ENCODE data around the gene ATG16L2.
"Not testable (repeated sequence)": the region's sequence is repeated elsewhere in the genome, so short reads cannot be mapped to it uniquely, and the experiment has no call there.

Gene ATG16L2

GRCh38 chr11:72851726-72852125, 37.5 kb downstream of the ATG16L2 start:
- no peak overlapping the region for H3K4me3 ChIP-seq (ENCODE audit: low read length)
- H3K4me2 ChIP-seq (ENCODE audit: low read length), result no peak overlapping the region
- H3K27ac ChIP-seq (ENCODE audit: low read depth, low read length), result no peak overlapping the region
- TF ChIP-seq, protein P1, sequence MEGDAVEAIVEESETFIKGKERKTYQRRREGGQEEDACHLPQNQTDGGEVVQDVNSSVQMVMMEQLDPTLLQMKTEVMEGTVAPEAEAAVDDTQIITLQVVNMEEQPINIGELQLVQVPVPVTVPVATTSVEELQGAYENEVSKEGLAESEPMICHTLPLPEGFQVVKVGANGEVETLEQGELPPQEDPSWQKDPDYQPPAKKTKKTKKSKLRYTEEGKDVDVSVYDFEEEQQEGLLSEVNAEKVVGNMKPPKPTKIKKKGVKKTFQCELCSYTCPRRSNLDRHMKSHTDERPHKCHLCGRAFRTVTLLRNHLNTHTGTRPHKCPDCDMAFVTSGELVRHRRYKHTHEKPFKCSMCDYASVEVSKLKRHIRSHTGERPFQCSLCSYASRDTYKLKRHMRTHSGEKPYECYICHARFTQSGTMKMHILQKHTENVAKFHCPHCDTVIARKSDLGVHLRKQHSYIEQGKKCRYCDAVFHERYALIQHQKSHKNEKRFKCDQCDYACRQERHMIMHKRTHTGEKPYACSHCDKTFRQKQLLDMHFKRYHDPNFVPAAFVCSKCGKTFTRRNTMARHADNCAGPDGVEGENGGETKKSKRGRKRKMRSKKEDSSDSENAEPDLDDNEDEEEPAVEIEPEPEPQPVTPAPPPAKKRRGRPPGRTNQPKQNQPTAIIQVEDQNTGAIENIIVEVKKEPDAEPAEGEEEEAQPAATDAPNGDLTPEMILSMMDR (IDR thresholded peaks at IDR 0.05; ENCODE audit: low read depth, low read length, poor library complexity, severe bottlenecking), result no peak
- no peak for TF ChIP-seq EZH2phosphoT487 (IDR thresholded peaks at IDR 0.05; ENCODE audit: borderline replicate concordance, low read length)
- H3K9me2 ChIP-seq (replicated peaks; ENCODE audit: control insufficient read depth, low read length), result no peaks in the 10 kb centered on the region
- H3F3A ChIP-seq (ENCODE audit: control insufficient read depth, insufficient read depth), result peaks cover 7% of the 10 kb centered on the region
- H3K4me1 ChIP-seq (ENCODE audit: control insufficient read depth, low read length), result no peaks in the 10 kb centered on the region; the same call in 1 of the 2 replicates
- no peaks in the 10 kb centered on the region for H3K27me3 ChIP-seq (ENCODE audit: control insufficient read depth, low read length)
- H3K79me2 ChIP-seq (ENCODE audit: control insufficient read depth, low read length), result peaks cover 17% of the 10 kb centered on the region
- no peaks in the 10 kb centered on the region for H3K9me3 ChIP-seq (ENCODE audit: control insufficient read depth, insufficient read depth, low read length)
- H3K36me3 ChIP-seq (ENCODE audit: control insufficient read depth, low read length), result peaks cover 54% of the 10 kb centered on the region
- H4K20me1 ChIP-seq (ENCODE audit: control insufficient read depth, insufficient read depth, low read depth, low read length), result no peaks in the 10 kb centered on the region

DNA sequence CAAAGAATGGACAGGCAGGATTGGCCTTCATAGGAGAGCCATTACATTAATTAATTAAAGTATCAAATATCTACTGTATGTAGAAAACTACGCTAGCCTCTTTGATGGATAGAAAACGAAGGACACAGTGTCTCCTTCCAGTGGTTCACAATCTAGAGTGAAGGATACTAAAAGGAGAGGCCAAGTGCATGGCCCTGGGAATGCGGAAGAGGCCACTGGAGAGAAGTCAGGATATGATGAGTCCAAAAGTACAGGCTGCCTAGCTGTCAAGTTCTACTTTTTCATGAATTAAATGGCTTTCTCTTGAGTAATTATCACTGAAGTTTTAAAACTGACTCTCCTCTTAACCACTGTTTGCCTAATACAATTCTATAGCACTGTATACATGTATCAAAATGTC, 41.9 kb downstream of the ATG16L2 start:
- Histone ChIP-seq H3K9me2 (replicated peaks; ENCODE audit: control insufficient read depth, low read length) (no peaks in the 10 kb centered on the region), H3K9me3 (ENCODE audit: control insufficient read depth, insufficient read depth, low read length) (no peaks in the 10 kb centered on the region), H3K4me3 (ENCODE audit: low read length) (no peak overlapping the region), H3K4me2 (ENCODE audit: low read length) (no peak overlapping the region), H3K27me3 (ENCODE audit: control insufficient read depth, low read length) (no peaks in the 10 kb centered on the region), H3K36me3 (ENCODE audit: control insufficient read depth, low read length) (peaks cover 60% of the 10 kb centered on the region), H3F3A (ENCODE audit: control insufficient read depth, insufficient read depth) (peaks cover 7% of the 10 kb centered on the region), H3K79me2 (ENCODE audit: control insufficient read depth, low read length) (peaks cover 17% of the 10 kb centered on the region), H3K27ac (ENCODE audit: low read depth, low read length) (no peak overlapping the region), H4K20me1 (ENCODE audit: control insufficient read depth, insufficient read depth, low read depth, low read length) (no peaks in the 10 kb centered on the region), H3K4me1 (ENCODE audit: control insufficient read depth, low read length) (no peaks in the 10 kb centered on the region; the same call in 1 of the 2 replicates)
- TF ChIP-seq EZH2phosphoT487 (IDR thresholded peaks at IDR 0.05; ENCODE audit: borderline replicate concordance, low read length), result no peak
- TF ChIP-seq, protein P1 (IDR thresholded peaks at IDR 0.05; ENCODE audit: low read depth, low read length, poor library complexity, severe bottlenecking), result no peak

DNA sequence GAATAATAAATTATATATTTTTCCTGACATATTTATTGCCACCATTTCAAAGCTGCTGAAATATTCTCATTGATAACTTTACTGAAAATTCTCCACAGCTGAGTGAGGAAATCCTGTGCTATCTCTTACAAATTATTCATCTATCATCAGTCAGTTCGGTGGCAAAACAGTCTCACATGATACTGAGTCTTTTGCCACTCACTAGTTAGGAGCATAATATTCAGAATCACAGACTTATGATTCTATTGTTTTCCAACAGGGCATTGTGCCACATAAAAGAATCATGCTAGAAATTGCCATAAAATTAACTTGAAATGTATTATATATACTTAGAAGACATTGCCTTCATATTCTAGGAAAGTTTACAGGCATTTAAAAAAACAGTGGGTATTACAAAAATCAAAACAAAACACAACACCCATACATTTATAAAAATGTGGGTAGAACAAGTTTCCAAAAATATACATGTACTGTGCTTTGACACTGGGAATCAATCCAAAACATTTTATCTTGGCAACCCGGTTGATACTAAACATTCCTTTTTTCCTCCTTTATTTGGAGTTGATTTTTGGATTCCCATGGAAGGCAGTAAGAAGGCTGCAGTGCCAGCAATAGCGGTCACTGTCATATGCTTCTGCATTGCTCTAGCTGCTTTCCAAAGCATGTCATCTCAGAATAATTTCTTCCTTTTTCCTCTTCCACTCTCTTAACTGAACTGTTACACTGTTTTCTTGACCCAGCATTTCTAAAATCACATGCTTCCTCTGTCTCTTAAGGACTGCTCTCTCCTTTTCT, 42.5 kb downstream of the ATG16L2 start:
- peaks cover 63% of the 10 kb centered on the region for H3K36me3 ChIP-seq (ENCODE audit: control insufficient read depth, low read length)
- H3K9me2 ChIP-seq (replicated peaks; ENCODE audit: control insufficient read depth, low read length), result no peaks in the 10 kb centered on the region
- H3K4me1 ChIP-seq (ENCODE audit: control insufficient read depth, low read length), result no peaks in the 10 kb centered on the region; the same call in 1 of the 2 replicates
- no peak overlapping the region for H3K4me3 ChIP-seq (ENCODE audit: low read length)
- H3K79me2 ChIP-seq (ENCODE audit: control insufficient read depth, low read length), result peaks cover 17% of the 10 kb centered on the region
- no peak overlapping the region for H3K27ac ChIP-seq (ENCODE audit: low read depth, low read length)
- H3F3A ChIP-seq (ENCODE audit: control insufficient read depth, insufficient read depth), result peaks cover 7% of the 10 kb centered on the region
- no peaks in the 10 kb centered on the region for H4K20me1 ChIP-seq (ENCODE audit: control insufficient read depth, insufficient read depth, low read depth, low read length)
- H3K9me3 ChIP-seq (ENCODE audit: control insufficient read depth, insufficient read depth, low read length), result no peaks in the 10 kb centered on the region
- H3K27me3 ChIP-seq (ENCODE audit: control insufficient read depth, low read length), result no peaks in the 10 kb centered on the region
- TF ChIP-seq, protein P1 (IDR thresholded peaks at IDR 0.05; ENCODE audit: low read depth, low read length, poor library complexity, severe bottlenecking), result no peak
- no peak for TF ChIP-seq EZH2phosphoT487 (IDR thresholded peaks at IDR 0.05; ENCODE audit: borderline replicate concordance, low read length)
- no peak overlapping the region for H3K4me2 ChIP-seq (ENCODE audit: low read length)

DNA sequence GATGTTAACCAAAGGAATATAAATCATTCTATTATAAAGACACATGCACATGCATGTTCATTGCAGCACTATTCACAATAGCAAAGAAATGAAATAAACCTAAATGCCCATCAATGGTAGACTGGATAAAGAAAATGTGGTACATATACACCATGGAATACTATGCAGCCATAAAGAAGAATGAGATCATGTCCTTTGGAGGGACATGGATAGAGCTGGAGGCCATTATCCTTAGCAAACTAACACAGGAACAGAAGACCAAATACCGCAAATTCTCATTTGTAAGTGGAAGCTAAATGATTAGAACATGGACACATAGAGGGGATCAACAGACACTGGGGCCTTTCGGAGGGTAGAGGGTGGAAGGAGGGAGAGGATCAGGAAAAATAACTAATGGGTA, 44.1 kb downstream of the ATG16L2 start:
- not testable (repeated sequence) for H3K9me3 ChIP-seq (ENCODE audit: control insufficient read depth, insufficient read depth, low read length); H3K4me2 ChIP-seq (ENCODE audit: low read length); H3K27ac ChIP-seq (ENCODE audit: low read depth, low read length); H3K4me3 ChIP-seq (ENCODE audit: low read length); H3K4me1 ChIP-seq (ENCODE audit: control insufficient read depth, low read length); H3K9me2 ChIP-seq (replicated peaks; ENCODE audit: control insufficient read depth, low read length); H3K27me3 ChIP-seq (ENCODE audit: control insufficient read depth, low read length); H4K20me1 ChIP-seq (ENCODE audit: control insufficient read depth, insufficient read depth, low read depth, low read length); H3F3A ChIP-seq (ENCODE audit: control insufficient read depth, insufficient read depth)
- Histone ChIP-seq H3K79me2 (ENCODE audit: control insufficient read depth, low read length) (peaks cover 11% of the 10 kb centered on the region), H3K36me3 (ENCODE audit: control insufficient read depth, low read length) (peaks cover 68% of the 10 kb centered on the region)

Data from DOHH2 (cell line).